Measurements from ENCODE around the gene ST3GAL2. TPM values are rescaled to one million over a fixed set of nuclear protein-coding genes. Genes with fewer than 3 reads are reported as not detected.

The ST3GAL2 gene
- total RNA-seq, 1 donor from 2014 or later = 71.9 TPM

- H3K36me3 Mint-ChIP-seq (ENCODE audit: low read depth) = peaks cover 13% of the 10 kb centered on the region
- no peak for DNase-seq (ENCODE audit: low spot score)
- H3K27ac Mint-ChIP-seq (ENCODE audit: unreplicated experiment) = peak overlapping the region; percentile 63
- H3K4me3 Mint-ChIP-seq (ENCODE audit: unreplicated experiment) = peak overlapping the region; percentile 81
- no peaks in the 10 kb centered on the region for H3K27me3 Mint-ChIP-seq (ENCODE audit: low read depth)
- no peak for TF ChIP-seq CTCF (IDR thresholded peaks at IDR 0.05)
- H3K9me3 Mint-ChIP-seq (ENCODE audit: low read depth) = no peaks in the 10 kb centered on the region
- H3K4me1 Mint-ChIP-seq (ENCODE audit: low read depth) = peaks cover 19% of the 10 kb centered on the region
Measured at GRCh38 chr16:70381604-70382342, 57.1 kb downstream of the ST3GAL2 start.

GRCh38 chr16:70380919-70381603 lies 57.8 kb downstream of the ST3GAL2 start:
- Mint-ChIP-seq H3K4me3 (ENCODE audit: unreplicated experiment) (peak overlapping the region; percentile 81), H3K36me3 (ENCODE audit: low read depth) (peaks cover 16% of the 10 kb centered on the region), H3K27me3 (ENCODE audit: low read depth) (no peaks in the 10 kb centered on the region), H3K27ac (ENCODE audit: unreplicated experiment) (peak overlapping the region; percentile 97), H3K4me1 (ENCODE audit: low read depth) (peaks cover 19% of the 10 kb centered on the region), H3K9me3 (ENCODE audit: low read depth) (no peaks in the 10 kb centered on the region)
- peak; percentile 97 for DNase-seq (ENCODE audit: low spot score)
- peak; percentile 76 for TF ChIP-seq CTCF (IDR thresholded peaks at IDR 0.05)

- Mint-ChIP-seq H3K4me1 (ENCODE audit: low read depth) (peaks cover 19% of the 10 kb centered on the region), H3K36me3 (ENCODE audit: low read depth) (peaks cover 18% of the 10 kb centered on the region), H3K27me3 (ENCODE audit: low read depth) (no peaks in the 10 kb centered on the region), H3K4me3 (ENCODE audit: unreplicated experiment) (peak overlapping the region; percentile 81), H3K27ac (ENCODE audit: unreplicated experiment) (peak overlapping the region; percentile 97), H3K9me3 (ENCODE audit: low read depth) (no peaks in the 10 kb centered on the region)
- TF ChIP-seq CTCF (IDR thresholded peaks at IDR 0.05) = no peak
- no peak for DNase-seq (ENCODE audit: low spot score)
Measured at GRCh38 chr16:70380248-70380918, 58.5 kb downstream of the ST3GAL2 start.

- Mint-ChIP-seq H3K4me3 (ENCODE audit: unreplicated experiment) (no peak overlapping the region), H3K27me3 (ENCODE audit: low read depth) (no peaks in the 10 kb centered on the region), H3K36me3 (ENCODE audit: low read depth) (peaks cover 15% of the 10 kb centered on the region), H3K9me3 (ENCODE audit: low read depth) (no peaks in the 10 kb centered on the region), H3K4me1 (ENCODE audit: low read depth) (peaks cover 19% of the 10 kb centered on the region), H3K27ac (ENCODE audit: unreplicated experiment) (no peak overlapping the region)
- no peak for TF ChIP-seq CTCF (IDR thresholded peaks at IDR 0.05)
- no peak for DNase-seq (ENCODE audit: low spot score)
Measured at GRCh38 chr16:70378869-70379493, 59.9 kb downstream of the ST3GAL2 start.

- H3K4me3 Mint-ChIP-seq (ENCODE audit: unreplicated experiment) = no peak overlapping the region
- H3K9me3 Mint-ChIP-seq (ENCODE audit: low read depth) = no peaks in the 10 kb centered on the region
- TF ChIP-seq CTCF (IDR thresholded peaks at IDR 0.05) = no peak
- DNase-seq (ENCODE audit: low spot score) = no peak
- no peak overlapping the region for H3K27ac Mint-ChIP-seq (ENCODE audit: unreplicated experiment)
- peaks cover 19% of the 10 kb centered on the region for H3K4me1 Mint-ChIP-seq (ENCODE audit: low read depth)
- H3K27me3 Mint-ChIP-seq (ENCODE audit: low read depth) = no peaks in the 10 kb centered on the region
- peaks cover 14% of the 10 kb centered on the region for H3K36me3 Mint-ChIP-seq (ENCODE audit: low read depth)
Measured at GRCh38 chr16:70377782-70378181, 61.1 kb downstream of the ST3GAL2 start.

Data from chondrocyte (in vitro differentiated cells).